HCT116 (cell line): Measurements from ENCODE around the gene GPX5.

ENCODE experiments used
- CTCF ChIP-seq, 3 experiments: fragments of 200-600 bp in 1 of 3; sonication (generic) in 1 of 3; IDR thresholded peaks in 2 of 3; conservative IDR thresholded peaks in 1 of 3; 2 replicates each; pipeline ENCODE4 v1.5.1; 2012 to 2017; ENCODE audit warnings: low read depth in 2 of 3, low read length in 2 of 3, antibody characterized with exemption in 1 of 3, borderline replicate concordance in 1 of 3, control low read depth in 1 of 3, mild to moderate bottlenecking in 1 of 3, mixed read lengths in 1 of 3, mixed run types in 1 of 3, moderate library complexity in 1 of 3; ENCODE audit not compliant: insufficient read depth in 1 of 3
- EGR1 ChIP-seq: IDR thresholded peaks from 2 replicates; pipeline ENCODE4 v1.6.1; 2012; ENCODE audit warnings: low read depth
- ELF1 ChIP-seq: IDR thresholded peaks from 2 replicates; pipeline ENCODE4 v1.6.1; 2012; ENCODE audit warnings: low read depth, borderline replicate concordance
- EZH2 ChIP-seq: fragments of 200-600 bp; sonication (generic); IDR thresholded peaks from 2 replicates; pipeline ENCODE4 v1.6.1; 2017; ENCODE audit warnings: antibody characterized with exemption, mixed run types
- FOSL1 ChIP-seq: IDR thresholded peaks from 2 replicates; pipeline ENCODE4 v1.6.1; 2012; ENCODE audit warnings: low read depth
- MAX ChIP-seq: IDR thresholded peaks from 2 replicates; pipeline ENCODE4 v1.6.1; 2012
- POLR2A ChIP-seq: IDR thresholded peaks from 2 replicates; pipeline ENCODE4 v1.7.0; 2011; ENCODE audit warnings: borderline replicate concordance; ENCODE audit not compliant: insufficient read depth, insufficient read length; ENCODE audit errors: extremely low read depth
- POLR2AphosphoS5 ChIP-seq: IDR thresholded peaks from 2 replicates; pipeline ENCODE4 v1.6.1; 2011; ENCODE audit warnings: mild to moderate bottlenecking, low read depth, low read length, moderate library complexity
- REST ChIP-seq: IDR thresholded peaks from 2 replicates; pipeline ENCODE4 v1.6.1; 2012; ENCODE audit warnings: low read depth
- YY1 ChIP-seq: IDR thresholded peaks from 2 replicates; pipeline ENCODE4 v1.6.1; 2011; ENCODE audit warnings: low read length, low read depth, moderate library complexity, mild to moderate bottlenecking; ENCODE audit not compliant: insufficient replicate concordance; ENCODE audit errors: extremely low read depth

GRCh38 chr6:28485482-28485881 lies 40.2 kb upstream of the GPX5 start:
- TF ChIP-seq POLR2A (no peak), CTCF (IDR thresholded peaks at IDR 0.05 in 2 of 3, conservative IDR thresholded peaks at IDR 0.05 in 1 of 3; ENCODE audit: borderline replicate concordance in 1 of 3, insufficient read depth in 1 of 3, low read depth in 2 of 3, low read length in 2 of 3) (no peak), EGR1 (no peak), ELF1 (no peak), MAX (no peak), REST (no peak), EZH2 (no peak), YY1 (no peak), FOSL1 (no peak), POLR2AphosphoS5 (no peak)
